ENCODE results near the gene CSK. TPM values are rescaled to one million over a fixed set of nuclear protein-coding genes. Genes with fewer than 3 reads are reported as not detected.

Gene CSK
- total and polyA plus RNA-seq, 2 donors (not counting 1 experiment from before 2014, with no cell fraction given), result 325 to 651 TPM

DNA sequence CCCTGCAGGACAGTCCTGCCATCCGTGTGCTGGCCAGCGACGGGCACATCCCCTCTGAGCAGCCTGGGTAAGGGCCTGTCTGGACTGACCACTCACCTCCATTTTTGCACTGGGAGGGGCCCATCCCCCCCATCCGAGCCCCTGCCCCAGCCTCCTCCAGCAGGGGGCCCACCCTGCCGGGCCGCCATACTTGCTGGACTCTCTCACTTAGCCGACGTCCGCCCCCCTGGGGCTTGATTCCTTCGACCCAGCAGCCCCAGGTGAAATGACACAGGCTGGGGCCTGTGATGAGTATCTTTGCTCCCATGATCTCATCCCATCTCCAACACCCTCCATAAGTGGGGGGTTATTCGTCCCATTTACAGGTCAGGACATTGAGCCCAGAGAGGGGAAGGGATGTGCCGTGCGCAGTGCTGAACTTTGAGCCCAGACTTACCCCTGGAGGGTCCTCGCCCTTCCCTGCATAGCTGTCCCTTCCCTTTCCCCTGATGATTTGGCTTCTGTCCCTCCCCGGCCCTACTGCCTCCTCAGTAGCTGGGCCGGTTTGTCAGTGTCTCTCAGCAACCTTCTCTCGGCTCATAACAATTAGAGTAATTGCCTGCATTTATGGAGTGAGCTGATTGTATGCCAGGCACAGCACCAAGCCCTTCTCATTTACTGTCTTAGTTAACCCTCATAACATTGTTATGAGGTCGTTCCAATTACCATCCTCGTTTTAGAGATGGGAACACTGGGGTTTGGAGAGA lies 34.9 kb downstream of the CSK start:
- Histone ChIP-seq H3K4me2 (replicated peaks; ENCODE audit: low read depth, low read length, poor library complexity, severe bottlenecking) (no peak overlapping the region), H3K9me3 (ENCODE audit: control extremely low read depth in 1 of 3, control insufficient read depth in 2 of 3, insufficient read depth in 1 of 3, low read length in 2 of 3) (no peaks in the 10 kb centered on the region), H3K4me3 (ENCODE audit: control extremely low read depth in 1 of 5, extremely low read depth in 1 of 5, insufficient read depth in 1 of 5, low read depth in 2 of 5, low read length in 4 of 5) (no peak overlapping the region), H3K27ac (ENCODE audit: low read length in 2 of 2) (no peak overlapping the region), H4K20me1 (ENCODE audit: control insufficient read depth, insufficient read depth, low read length, poor library complexity, severe bottlenecking) (no peaks in the 10 kb centered on the region), H3K36me3 (replicated peaks in 1 of 2; ENCODE audit: control extremely low read depth in 1 of 2, control insufficient read depth in 1 of 2, extremely low read depth in 1 of 2, insufficient read depth in 2 of 2, low read length in 1 of 2) (no peaks in the 10 kb centered on the region), H2AFZ (ENCODE audit: insufficient read depth, low read depth, low read length, poor library complexity, severe bottlenecking) (no peak overlapping the region), H3K9ac (ENCODE audit: low read length) (no peak overlapping the region), H3K79me2 (ENCODE audit: control insufficient read depth, insufficient read depth, low read length) (peaks cover 21% of the 10 kb centered on the region), H3K4me1 (ENCODE audit: control insufficient read depth in 2 of 2, insufficient read depth in 2 of 2, low read length in 2 of 2) (peaks cover 33 to 49% of the 10 kb centered on the region in 2 donors), H3K27me3 (replicated peaks in 1 of 4; ENCODE audit: control extremely low read depth in 1 of 4, control insufficient read depth in 3 of 4, insufficient read depth in 4 of 4, low read length in 3 of 4) (peaks cover 0 to 11% (median 2%) of the 10 kb centered on the region in 4 experiments)
- H3K27ac Mint-ChIP-seq, result no peak overlapping the region
- H3K27me3 Mint-ChIP-seq, result no peaks in the 10 kb centered on the region
- H3K4me3 Mint-ChIP-seq, result no peak overlapping the region
- intact Hi-C loops (cut with micrococcal nuclease), result no loop called here
- no peak for ATAC-seq (ENCODE audit: low read depth)
- POLR2A ChIA-PET, result no interaction called here
- DNase-seq, result no peak
- no peaks in the 10 kb centered on the region for H3K9me3 Mint-ChIP-seq (ENCODE audit: insufficient read depth)
- 87% methylated on average over 10 of the region's 19 CpGs for WGBS (ENCODE audit: insufficient coverage)
- TF ChIP-seq, protein P1, sequence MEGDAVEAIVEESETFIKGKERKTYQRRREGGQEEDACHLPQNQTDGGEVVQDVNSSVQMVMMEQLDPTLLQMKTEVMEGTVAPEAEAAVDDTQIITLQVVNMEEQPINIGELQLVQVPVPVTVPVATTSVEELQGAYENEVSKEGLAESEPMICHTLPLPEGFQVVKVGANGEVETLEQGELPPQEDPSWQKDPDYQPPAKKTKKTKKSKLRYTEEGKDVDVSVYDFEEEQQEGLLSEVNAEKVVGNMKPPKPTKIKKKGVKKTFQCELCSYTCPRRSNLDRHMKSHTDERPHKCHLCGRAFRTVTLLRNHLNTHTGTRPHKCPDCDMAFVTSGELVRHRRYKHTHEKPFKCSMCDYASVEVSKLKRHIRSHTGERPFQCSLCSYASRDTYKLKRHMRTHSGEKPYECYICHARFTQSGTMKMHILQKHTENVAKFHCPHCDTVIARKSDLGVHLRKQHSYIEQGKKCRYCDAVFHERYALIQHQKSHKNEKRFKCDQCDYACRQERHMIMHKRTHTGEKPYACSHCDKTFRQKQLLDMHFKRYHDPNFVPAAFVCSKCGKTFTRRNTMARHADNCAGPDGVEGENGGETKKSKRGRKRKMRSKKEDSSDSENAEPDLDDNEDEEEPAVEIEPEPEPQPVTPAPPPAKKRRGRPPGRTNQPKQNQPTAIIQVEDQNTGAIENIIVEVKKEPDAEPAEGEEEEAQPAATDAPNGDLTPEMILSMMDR (IDR thresholded peaks at IDR 0.05), result no peak
- no peak for TF ChIP-seq EZH2 (IDR thresholded peaks at IDR 0.05; ENCODE audit: borderline replicate concordance, insufficient read depth, low read depth, low read length, poor library complexity, severe bottlenecking)
- peaks cover 40% of the 10 kb centered on the region for H3K4me1 Mint-ChIP-seq
- CTCF ChIA-PET, result interaction anchor here (1.0 to 1.3 kb wide), 4 partner anchors 17 to 134 kb away, joined by 3 to 5 read pairs (median 4); no protein-coding TSS in a partner anchor

DNA sequence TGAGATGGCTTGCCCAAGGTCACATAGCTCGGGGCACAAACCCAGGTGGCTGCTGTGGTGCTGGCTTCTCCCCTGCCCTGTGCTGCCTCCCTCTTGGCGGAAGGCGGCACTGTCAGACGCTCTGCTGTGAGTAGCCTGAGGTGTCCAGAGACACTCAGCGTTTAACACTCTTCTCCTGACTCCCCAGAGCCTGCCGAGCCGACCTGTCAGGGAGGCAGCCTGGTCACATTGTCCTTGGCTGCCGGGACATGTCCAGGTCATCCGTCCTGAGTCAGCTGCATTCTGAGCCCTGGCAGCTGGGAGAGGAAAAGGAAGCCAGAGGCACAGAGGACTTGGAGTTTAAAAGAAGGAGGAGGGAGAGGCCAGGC lies 35.5 kb downstream of the CSK start:
- POLR2A ChIA-PET, result no interaction called here
- Histone ChIP-seq H3K9ac (ENCODE audit: low read length) (no peak overlapping the region), H3K27ac (ENCODE audit: low read length in 2 of 2) (no peak overlapping the region), H2AFZ (ENCODE audit: insufficient read depth, low read depth, low read length, poor library complexity, severe bottlenecking) (no peak overlapping the region), H3K27me3 (replicated peaks in 1 of 4; ENCODE audit: control extremely low read depth in 1 of 4, control insufficient read depth in 3 of 4, insufficient read depth in 4 of 4, low read length in 3 of 4) (peaks cover 0 to 11% (median 2%) of the 10 kb centered on the region in 4 experiments), H4K20me1 (ENCODE audit: control insufficient read depth, insufficient read depth, low read length, poor library complexity, severe bottlenecking) (no peaks in the 10 kb centered on the region), H3K4me1 (ENCODE audit: control insufficient read depth in 2 of 2, insufficient read depth in 2 of 2, low read length in 2 of 2) (peaks cover 35 to 52% of the 10 kb centered on the region in 2 donors), H3K36me3 (replicated peaks in 1 of 2; ENCODE audit: control extremely low read depth in 1 of 2, control insufficient read depth in 1 of 2, extremely low read depth in 1 of 2, insufficient read depth in 2 of 2, low read length in 1 of 2) (no peaks in the 10 kb centered on the region), H3K9me3 (ENCODE audit: control extremely low read depth in 1 of 3, control insufficient read depth in 2 of 3, insufficient read depth in 1 of 3, low read length in 2 of 3) (no peaks in the 10 kb centered on the region), H3K79me2 (ENCODE audit: control insufficient read depth, insufficient read depth, low read length) (peaks cover 23% of the 10 kb centered on the region), H3K4me2 (replicated peaks; ENCODE audit: low read depth, low read length, poor library complexity, severe bottlenecking) (no peak overlapping the region), H3K4me3 (ENCODE audit: control extremely low read depth in 1 of 5, extremely low read depth in 1 of 5, insufficient read depth in 1 of 5, low read depth in 2 of 5, low read length in 4 of 5) (no peak overlapping the region)
- DNase-seq (no peak), ATAC-seq (ENCODE audit: low read depth) (no peak)
- Mint-ChIP-seq H3K4me1 (peaks cover 45% of the 10 kb centered on the region), H3K4me3 (no peak overlapping the region), H3K27me3 (no peaks in the 10 kb centered on the region), H3K27ac (no peak overlapping the region), H3K9me3 (ENCODE audit: insufficient read depth) (no peaks in the 10 kb centered on the region)
- intact Hi-C loops (cut with micrococcal nuclease), result no loop called here
- TF ChIP-seq, protein P1 (IDR thresholded peaks at IDR 0.05), result no peak
- TF ChIP-seq EZH2 (IDR thresholded peaks at IDR 0.05; ENCODE audit: borderline replicate concordance, insufficient read depth, low read depth, low read length, poor library complexity, severe bottlenecking), result no peak
- WGBS (ENCODE audit: insufficient coverage), result 66% methylated on average over 9 of the region's 9 CpGs
- CTCF ChIA-PET, result interaction anchor here (1.0 kb wide), 2 partner anchors 16 to 24 kb away, joined by 3 read pairs; no protein-coding TSS in a partner anchor

All from B cell (primary cell).